ENCODE data around the gene NOTCH4. TPM values are rescaled to one million over a fixed set of nuclear protein-coding genes. Genes with fewer than 3 reads are reported as not detected.

The NOTCH4 gene
- total RNA-seq, 1 donor from 2014 or later: 113 TPM

DNA sequence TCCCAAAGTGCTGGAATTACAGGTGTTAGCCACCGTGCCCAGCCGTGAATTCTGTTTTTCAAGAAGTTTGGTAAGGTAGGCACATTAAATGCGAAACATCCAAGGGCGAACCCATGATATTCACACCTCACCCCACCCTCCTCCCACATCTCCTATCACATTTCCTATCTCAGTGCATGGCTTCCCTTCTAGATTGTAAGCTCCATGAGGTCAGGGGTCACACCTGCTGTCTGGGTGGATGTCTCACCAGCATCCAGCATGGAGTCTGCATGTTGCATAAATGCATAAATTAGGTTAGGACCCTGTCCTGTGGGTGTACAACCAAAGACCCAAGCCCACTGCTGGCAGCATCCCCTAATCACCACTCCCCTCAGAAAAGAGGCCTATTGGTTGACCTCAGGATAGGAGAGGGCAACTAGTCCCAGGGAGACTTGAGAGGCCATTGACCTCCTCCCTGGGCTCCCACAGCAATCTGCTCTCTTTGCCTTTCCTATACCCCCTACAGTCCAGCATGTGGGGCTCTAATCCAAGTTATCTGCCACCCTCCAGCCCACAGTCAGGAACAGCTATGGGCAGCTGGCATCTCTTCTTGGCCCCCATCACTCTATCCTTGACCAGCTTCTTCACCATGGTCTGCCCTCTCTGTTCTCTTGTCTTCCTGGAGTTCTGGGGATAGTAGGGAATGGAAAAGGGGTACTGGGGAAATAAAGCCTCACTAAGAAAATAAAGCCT is 76.3 kb downstream of the NOTCH4 start:
- no peak for DNase-seq (ENCODE audit: low spot score)

DNA sequence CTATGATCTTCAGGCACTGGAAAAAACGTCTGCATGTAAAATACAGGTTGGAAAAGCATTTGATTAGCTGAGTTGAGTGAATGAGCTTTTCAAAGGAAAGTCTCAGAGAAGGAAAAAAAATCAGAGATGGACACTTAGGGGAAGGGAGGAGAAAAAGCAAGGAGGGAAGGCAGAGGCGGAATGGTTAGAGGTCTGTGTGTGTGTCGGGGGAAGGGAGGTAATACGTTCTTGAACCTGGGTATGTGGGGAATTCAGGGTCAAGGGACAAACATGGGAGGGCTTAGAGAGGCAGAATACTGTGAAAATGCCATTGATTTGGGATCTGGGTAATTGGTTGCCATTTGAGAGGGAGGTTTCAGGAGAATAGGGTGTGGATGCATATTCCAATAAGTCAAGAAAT is 77.2 kb downstream of the NOTCH4 start:
- DNase-seq (ENCODE audit: low spot score): no peak

DNA sequence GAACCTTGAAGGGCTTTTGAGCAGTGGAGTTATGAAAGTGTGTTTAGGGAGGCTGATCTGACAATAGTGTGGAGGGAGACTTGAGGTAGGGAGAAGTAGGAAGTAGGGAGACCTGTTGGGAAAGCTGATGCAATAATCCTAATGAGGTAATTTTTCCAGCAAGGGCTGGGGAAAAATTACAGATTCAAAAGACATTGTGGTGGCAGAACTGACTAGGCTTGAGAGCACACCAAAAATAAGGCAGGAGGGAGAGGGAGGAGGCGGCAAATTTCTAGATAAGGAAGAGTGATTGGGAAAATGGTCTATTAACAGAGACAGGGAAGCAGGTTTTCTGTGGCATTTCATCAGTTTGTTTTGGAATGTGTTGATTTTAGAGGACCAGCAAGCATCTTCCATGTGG is 77.6 kb downstream of the NOTCH4 start:
- DNase-seq (ENCODE audit: low spot score): no peak

Small RNAs within 50 kb of the gene (microRNA-seq; reads per million reads assigned to microRNA genes)
- gene MIR6721 (ENCODE audit: borderline number of aligned reads) (2.9 reads per million), gene MIR6833 (ENCODE audit: borderline number of aligned reads) (not detected)

Other genes with a start within 250 kb of the NOTCH4 start
- 36.2 TPM for gene C4A, start 242.0 kb downstream of the NOTCH4 start, total RNA-seq
- 32.7 TPM for gene C4B, start 209.3 kb downstream of the NOTCH4 start, total RNA-seq
- 0.45 TPM for gene CYP21A2, start 185.7 kb downstream of the NOTCH4 start, total RNA-seq
- 187 TPM for gene TNXB, start 114.7 kb downstream of the NOTCH4 start, total RNA-seq
- 46.6 TPM for gene ATF6B, start 95.8 kb downstream of the NOTCH4 start, total RNA-seq
- gene FKBPL, start 93.8 kb downstream of the NOTCH4 start, total RNA-seq: 4.3 TPM
- gene PRRT1, start 72.1 kb downstream of the NOTCH4 start, total RNA-seq: 1.0 TPM
- 24.4 TPM for gene PPT2, start 69.9 kb downstream of the NOTCH4 start, total RNA-seq
- gene EGFL8, start 59.5 kb downstream of the NOTCH4 start, total RNA-seq: 15.5 TPM
- 39.9 TPM for gene AGPAT1, start 48.0 kb downstream of the NOTCH4 start, total RNA-seq
- 32.3 TPM for gene RNF5, start 45.7 kb downstream of the NOTCH4 start, total RNA-seq
- 5.7 TPM for gene AGER, start 39.8 kb downstream of the NOTCH4 start, total RNA-seq
- 51.5 TPM for gene PBX2, start 33.9 kb downstream of the NOTCH4 start, total RNA-seq
- gene GPSM3, start 31.4 kb downstream of the NOTCH4 start, total RNA-seq: 39.2 TPM
- not detected for gene TSBP1, start 147.8 kb upstream of the NOTCH4 start, total RNA-seq
- gene BTNL2, start 183.1 kb upstream of the NOTCH4 start, total RNA-seq: not detected
- gene HLA-DRA, start 215.8 kb upstream of the NOTCH4 start, total RNA-seq: 174 TPM